SJSA1 (cell line): ENCODE results near the gene KRTAP9-8. TPM values are rescaled to one million over a fixed set of nuclear protein-coding genes. Genes with fewer than 3 reads are reported as not detected.
"Not testable (repeated sequence)": the region's sequence is repeated elsewhere in the genome, so short reads cannot be mapped to it uniquely, and the experiment has no call there.

ENCODE experiments used
- DNase-seq, 2 experiments: peaks; one replicate each; pipeline ENCODE4 v3.0.0-alpha.2; 2015 to 2020; ENCODE audit warnings: low spot score in 2 of 2, low read depth in 1 of 2
- H3K27ac ChIP-seq: fragments of 250-450 bp; sonication (Bioruptor Pico); 2 replicates; pipeline ENCODE4 v1.5.1; 2020; ENCODE audit warnings: mild to moderate bottlenecking, moderate library complexity
- H3K27me3 ChIP-seq: fragments of 250-450 bp; sonication (Bioruptor Pico); replicated peaks from 2 replicates; pipeline ENCODE4 v1.5.1; 2020; ENCODE audit warnings: mild to moderate bottlenecking, moderate library complexity
- H3K36me3 ChIP-seq: fragments of 250-450 bp; sonication (Bioruptor Pico); 2 replicates; pipeline ENCODE4 v1.5.1; 2020; ENCODE audit warnings: mild to moderate bottlenecking
- H3K4me1 ChIP-seq: fragments of 250-450 bp; sonication (Bioruptor Pico); replicated peaks from 2 replicates; pipeline ENCODE4 v1.6.1; 2021; ENCODE audit warnings: mild to moderate bottlenecking
- H3K4me3 ChIP-seq: fragments of 250-450 bp; sonication (Bioruptor Pico); 2 replicates; pipeline ENCODE4 v1.5.1; 2020; ENCODE audit warnings: mild to moderate bottlenecking
- H3K9me3 ChIP-seq: fragments of 250-450 bp; sonication (Bioruptor Pico); replicated peaks from 2 replicates; pipeline ENCODE4 v1.5.1; 2020; ENCODE audit warnings: mild to moderate bottlenecking
- total RNA-seq: library from RNA; depleted of rRNA; stranded (reverse); fragments of >200 nt; shearing (Covaris generic); gene quantifications from 2 replicates; pipeline ENCODE4 v1.2.3, GENCODE V29; 2014; rRNA removed

The KRTAP9-8 gene
- total RNA-seq, 1 experiment from 2014 or later = not detected

GRCh38 chr17:41271323-41271722 is 33.5 kb downstream of the KRTAP9-8 start:
- not testable (repeated sequence) for H3K27ac ChIP-seq, H3K4me3 ChIP-seq, DNase-seq, H3K27me3 ChIP-seq, H3K36me3 ChIP-seq, H3K9me3 ChIP-seq, H3K4me1 ChIP-seq

- H3K9me3 ChIP-seq = no peaks in the 10 kb centered on the region
- no peak overlapping the region for H3K4me3 ChIP-seq
- no peaks in the 10 kb centered on the region for H3K36me3 ChIP-seq
- no peaks in the 10 kb centered on the region for H3K27me3 ChIP-seq
- no peak overlapping the region for H3K27ac ChIP-seq
- H3K4me1 ChIP-seq = no peaks in the 10 kb centered on the region
- DNase-seq = no peak
These were observed 34.1 kb downstream of the KRTAP9-8 start for GRCh38 chr17:41271858-41272257.

GRCh38 chr17:41275648-41276190 is 37.9 kb downstream of the KRTAP9-8 start, which contains the start of gene KRTAP9-7:
KRTAP9-7 (plus strand) TSS chr17:41275698; CDS start chr17:41275698, 0 bp downstream.
- DNase-seq, H3K36me3 ChIP-seq, H3K4me3 ChIP-seq, H3K27ac ChIP-seq, H3K4me1 ChIP-seq, H3K9me3 ChIP-seq, H3K27me3 ChIP-seq: not testable (repeated sequence)

- Histone ChIP-seq H3K4me3 (no peak overlapping the region), H3K36me3 (no peaks in the 10 kb centered on the region), H3K27ac (no peak overlapping the region), H3K27me3 (no peaks in the 10 kb centered on the region), H3K9me3 (no peaks in the 10 kb centered on the region), H3K4me1 (peaks cover 15% of the 10 kb centered on the region)
- DNase-seq = no peak
These were observed 40.6 kb downstream of the KRTAP9-8 start for GRCh38 chr17:41278176-41278955.

GRCh38 chr17:41284043-41284442 is 46.2 kb downstream of the KRTAP9-8 start:
- H3K27me3 ChIP-seq = no peaks in the 10 kb centered on the region
- H3K36me3 ChIP-seq = no peaks in the 10 kb centered on the region
- peak overlapping the region; percentile 57 for H3K27ac ChIP-seq
- peaks cover 28% of the 10 kb centered on the region for H3K4me1 ChIP-seq
- no peaks in the 10 kb centered on the region for H3K9me3 ChIP-seq
- DNase-seq = peak; percentile 51 to 85
- H3K4me3 ChIP-seq = no peak overlapping the region

GRCh38 chr17:41284546-41284945 is 46.7 kb downstream of the KRTAP9-8 start:
- Histone ChIP-seq H3K4me1 (peaks cover 28% of the 10 kb centered on the region), H3K4me3 (no peak overlapping the region), H3K27me3 (no peaks in the 10 kb centered on the region), H3K36me3 (no peaks in the 10 kb centered on the region), H3K27ac (peak overlapping the region; percentile 57), H3K9me3 (no peaks in the 10 kb centered on the region)
- DNase-seq = no peak

GRCh38 chr17:41287050-41287449 is 49.3 kb downstream of the KRTAP9-8 start:
- no peak overlapping the region for H3K27ac ChIP-seq
- H3K4me1 ChIP-seq = peaks cover 28% of the 10 kb centered on the region
- no peaks in the 10 kb centered on the region for H3K36me3 ChIP-seq
- H3K27me3 ChIP-seq = no peaks in the 10 kb centered on the region
- no peaks in the 10 kb centered on the region for H3K9me3 ChIP-seq
- DNase-seq = no peak
- no peak overlapping the region for H3K4me3 ChIP-seq

Other genes with a start within 250 kb of the KRTAP9-8 start
- not detected in 2 replicates for gene KRTAP3-3, start 243.8 kb upstream of the KRTAP9-8 start, total RNA-seq
- gene KRTAP3-2, start 238.1 kb upstream of the KRTAP9-8 start, total RNA-seq = not detected in 2 replicates
- not detected in 2 replicates for gene KRTAP3-1, start 228.9 kb upstream of the KRTAP9-8 start, total RNA-seq
- 0.45 and 2.5 TPM in 2 replicates for gene KRTAP1-5, start 210.8 kb upstream of the KRTAP9-8 start, total RNA-seq
- gene KRTAP1-4, start 207.8 kb upstream of the KRTAP9-8 start, total RNA-seq = not detected in 2 replicates
- gene KRTAP1-3, start 203.1 kb upstream of the KRTAP9-8 start, total RNA-seq = not detected in 2 replicates
- gene KRTAP1-1, start 196.5 kb upstream of the KRTAP9-8 start, total RNA-seq = not detected in 2 replicates
- gene KRTAP2-1, start 190.7 kb upstream of the KRTAP9-8 start, total RNA-seq = not detected in 2 replicates
- not detected in 2 replicates for gene KRTAP2-2, start 182.8 kb upstream of the KRTAP9-8 start, total RNA-seq
- gene KRTAP2-3, start 177.9 kb upstream of the KRTAP9-8 start, total RNA-seq = not detected in 2 replicates
- not detected in 2 replicates for gene KRTAP2-4, start 172.1 kb upstream of the KRTAP9-8 start, total RNA-seq
- not detected in 2 replicates for gene KRTAP4-7, start 153.8 kb upstream of the KRTAP9-8 start, total RNA-seq
- not detected in 2 replicates for gene KRTAP4-8, start 139.9 kb upstream of the KRTAP9-8 start, total RNA-seq
- not detected in 2 replicates for gene KRTAP4-16, start 135.8 kb upstream of the KRTAP9-8 start, total RNA-seq
- gene KRTAP4-9, start 132.6 kb upstream of the KRTAP9-8 start, total RNA-seq = not detected in 2 replicates
- not detected in 2 replicates for gene KRTAP4-11, start 119.6 kb upstream of the KRTAP9-8 start, total RNA-seq
- gene KRTAP4-12, start 113.8 kb upstream of the KRTAP9-8 start, total RNA-seq = not detected in 2 replicates
- not detected in 2 replicates for gene KRTAP4-6, start 97.5 kb upstream of the KRTAP9-8 start, total RNA-seq
- gene KRTAP4-5, start 88.2 kb upstream of the KRTAP9-8 start, total RNA-seq = not detected in 2 replicates
- gene KRTAP4-4, start 77.3 kb upstream of the KRTAP9-8 start, total RNA-seq = not detected in 2 replicates
- not detected in 2 replicates for gene KRTAP4-3, start 69.8 kb upstream of the KRTAP9-8 start, total RNA-seq
- gene KRTAP4-2, start 59.8 kb upstream of the KRTAP9-8 start, total RNA-seq = not detected in 2 replicates
- gene KRTAP4-1, start 53.1 kb upstream of the KRTAP9-8 start, total RNA-seq = not detected in 2 replicates
- gene KRTAP9-1, start 48.1 kb upstream of the KRTAP9-8 start, total RNA-seq = not detected in 2 replicates
- gene KRTAP9-2, start 11.4 kb upstream of the KRTAP9-8 start, total RNA-seq = not detected in 2 replicates
- gene KRTAP9-3, start 5.5 kb upstream of the KRTAP9-8 start, total RNA-seq = not detected in 2 replicates
- gene KRTAP9-4, start 11.7 kb downstream of the KRTAP9-8 start, total RNA-seq = not detected in 2 replicates
- gene KRTAP9-9, start 17.4 kb downstream of the KRTAP9-8 start, total RNA-seq = not detected in 2 replicates
- gene KRTAP9-6, start 27.4 kb downstream of the KRTAP9-8 start, total RNA-seq = not detected in 2 replicates
- not detected in 2 replicates for gene KRTAP9-7, start 37.7 kb downstream of the KRTAP9-8 start, total RNA-seq
- gene KRTAP29-1, start 64.9 kb downstream of the KRTAP9-8 start, total RNA-seq = not detected in 2 replicates
- gene KRTAP16-1, start 71.3 kb downstream of the KRTAP9-8 start, total RNA-seq = not detected in 2 replicates
- not detected in 2 replicates for gene KRTAP17-1, start 77.7 kb downstream of the KRTAP9-8 start, total RNA-seq
- gene KRT33A, start 112.8 kb downstream of the KRTAP9-8 start, total RNA-seq = not detected in 2 replicates
- 0.21 and 0.72 TPM in 2 replicates for gene KRT33B, start 131.8 kb downstream of the KRTAP9-8 start, total RNA-seq
- gene KRT34, start 144.3 kb downstream of the KRTAP9-8 start, total RNA-seq = 0.84 and 1.6 TPM in 2 replicates
- not detected in 2 replicates for gene KRT31, start 159.6 kb downstream of the KRTAP9-8 start, total RNA-seq
- gene KRT37, start 186.6 kb downstream of the KRTAP9-8 start, total RNA-seq = not detected in 2 replicates
- not detected in 2 replicates for gene KRT38, start 203.0 kb downstream of the KRTAP9-8 start, total RNA-seq
- gene KRT32, start 229.4 kb downstream of the KRTAP9-8 start, total RNA-seq = not detected in 2 replicates
- gene KRT35, start 243.2 kb downstream of the KRTAP9-8 start, total RNA-seq = not detected in 2 replicates